NCI-H1436 treated with DMSO at 0.1 percent for 48 hours (cell line): Measurements from ENCODE around the gene NAA16.
"Not testable (repeated sequence)": the region's sequence is repeated elsewhere in the genome, so short reads cannot be mapped to it uniquely, and the experiment has no call there.

ENCODE experiments used
- DNase-seq: peaks from one replicate; lab custom pipeline; 2025; lab: John Stamatoyannopoulos, UW

NAA16 gene

GRCh38 chr13:41408746-41409145 lies 97.7 kb downstream of the NAA16 start:
- DNase-seq, result no peak

- DNase-seq, result no peak
Measured at GRCh38 chr13:41409611-41410010, 98.5 kb downstream of the NAA16 start.

- DNase-seq, result no peak
Measured at GRCh38 chr13:41411060-41411459, 100.0 kb downstream of the NAA16 start.

GRCh38 chr13:41411522-41411921 lies 100.5 kb downstream of the NAA16 start:
- no peak for DNase-seq

GRCh38 chr13:41413872-41414271 lies 102.8 kb downstream of the NAA16 start:
- no peak for DNase-seq

- DNase-seq, result no peak
Measured at GRCh38 chr13:41416276-41416675, 105.2 kb downstream of the NAA16 start.

- no peak for DNase-seq
Measured at GRCh38 chr13:41418027-41418426, 107.0 kb downstream of the NAA16 start.

- no peak for DNase-seq
Measured at GRCh38 chr13:41418731-41419130, 107.7 kb downstream of the NAA16 start.

GRCh38 chr13:41419206-41419605 lies 108.1 kb downstream of the NAA16 start:
- DNase-seq, result no peak

GRCh38 chr13:41420146-41420545 lies 109.1 kb downstream of the NAA16 start:
- no peak for DNase-seq

GRCh38 chr13:41421330-41421729 lies 110.3 kb downstream of the NAA16 start:
- not testable (repeated sequence) for DNase-seq

- DNase-seq, result not testable (repeated sequence)
Measured at GRCh38 chr13:41421983-41422382, 110.9 kb downstream of the NAA16 start.

- not testable (repeated sequence) for DNase-seq
Measured at GRCh38 chr13:41423259-41423658, 112.2 kb downstream of the NAA16 start.

GRCh38 chr13:41424675-41425074 lies 113.6 kb downstream of the NAA16 start:
- not testable (repeated sequence) for DNase-seq

- no peak for DNase-seq
Measured at GRCh38 chr13:41426047-41426446, 115.0 kb downstream of the NAA16 start.
